NT2/D1 (cell line): ENCODE measurements around the gene THBS2.

ENCODE experiments used
- DNase-seq: peaks from one replicate; pipeline ENCODE4 v3.0.0-alpha.2; 2011; ENCODE audit warnings: low read depth, low spot score
- H3K27me3 ChIP-seq: 2 replicates; pipeline ENCODE4 v1.6.0; 2011; ENCODE audit warnings: mild to moderate bottlenecking; ENCODE audit not compliant: insufficient read length, insufficient read depth
- H3K36me3 ChIP-seq: 2 replicates; pipeline ENCODE4 v1.6.1; 2011; ENCODE audit warnings: mild to moderate bottlenecking, low read length, mixed read lengths; ENCODE audit not compliant: insufficient read depth, insufficient read length
- H3K4me1 ChIP-seq: 2 replicates; pipeline ENCODE4 v1.5.1; 2011; ENCODE audit not compliant: insufficient read depth, insufficient read length
- H3K4me3 ChIP-seq: 2 replicates; pipeline ENCODE4 v1.5.1; 2011; ENCODE audit warnings: low read depth; ENCODE audit not compliant: insufficient read length
- H3K9ac ChIP-seq: 2 replicates; pipeline ENCODE4 v1.6.0; 2011; ENCODE audit warnings: low read depth; ENCODE audit not compliant: insufficient read length
- H3K9me3 ChIP-seq: 2 replicates; pipeline ENCODE4 v1.5.1; 2011; ENCODE audit warnings: mild to moderate bottlenecking, low read length; ENCODE audit not compliant: insufficient read depth
- SUZ12 ChIP-seq: IDR thresholded peaks from 2 replicates; pipeline ENCODE4 v1.6.1; 2011; ENCODE audit not compliant: insufficient read length, insufficient read depth; ENCODE audit errors: extremely low read depth
- YY1 ChIP-seq: IDR thresholded peaks from 2 replicates; pipeline ENCODE4 v1.6.1; 2011; ENCODE audit not compliant: insufficient read length, insufficient read depth
- ZNF274 ChIP-seq: IDR thresholded peaks from 2 replicates; pipeline ENCODE4 v1.6.1; 2011; ENCODE audit warnings: mild to moderate bottlenecking, low read depth, low read length

THBS2 gene

DNA sequence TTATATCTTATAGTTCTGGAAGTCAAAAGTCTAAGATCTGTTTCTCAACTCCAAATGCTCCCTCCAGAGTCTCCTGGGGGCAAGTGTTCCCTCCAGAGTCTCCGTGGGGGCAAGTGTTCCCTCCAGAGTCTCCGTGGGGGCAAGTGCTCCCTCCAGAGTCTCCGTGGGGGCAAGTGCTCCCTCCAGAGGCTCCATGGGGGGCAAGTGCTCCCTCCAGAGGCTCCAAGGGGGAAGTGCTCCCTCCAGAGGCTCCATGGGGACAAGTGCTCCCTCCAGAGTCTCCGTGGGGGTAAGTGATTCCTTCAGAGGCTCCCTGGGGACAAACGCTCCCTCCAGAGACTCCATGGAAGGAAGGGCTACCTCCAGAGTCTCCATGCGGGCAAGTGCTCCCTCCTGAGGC, 34.0 kb upstream of the THBS2 start:
- no peak for TF ChIP-seq SUZ12
- no peak for TF ChIP-seq ZNF274
- no peak for TF ChIP-seq YY1
- no peaks in the 10 kb centered on the region for H3K4me1 ChIP-seq
- DNase-seq = no peak
- no peak overlapping the region for H3K4me3 ChIP-seq
- no peaks in the 10 kb centered on the region for H3K9me3 ChIP-seq
- H3K9ac ChIP-seq = no peak overlapping the region
- H3K27me3 ChIP-seq = no peaks in the 10 kb centered on the region
- H3K36me3 ChIP-seq = no peaks in the 10 kb centered on the region

DNA sequence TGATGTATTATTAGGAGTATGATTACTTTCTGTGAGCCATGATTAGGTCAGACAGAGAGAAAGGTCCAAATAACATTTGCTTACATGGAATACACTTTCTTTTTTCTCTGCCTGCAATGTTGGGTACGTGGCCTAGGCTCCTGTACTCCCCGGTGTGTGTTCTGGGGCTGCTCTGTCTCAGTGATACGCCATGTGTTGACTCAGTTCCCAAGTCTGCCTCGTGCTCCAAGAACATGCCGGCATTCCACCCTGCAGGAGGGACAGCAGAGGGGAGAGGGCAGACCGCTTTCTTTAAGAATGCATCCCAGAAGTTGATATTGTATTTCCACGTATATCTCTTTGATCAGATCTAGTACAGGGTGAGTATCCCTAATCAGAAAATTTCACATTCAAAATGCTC, 33.3 kb upstream of the THBS2 start:
- TF ChIP-seq SUZ12 (no peak), ZNF274 (no peak), YY1 (no peak)
- H3K9ac ChIP-seq = no peak overlapping the region
- no peaks in the 10 kb centered on the region for H3K27me3 ChIP-seq
- DNase-seq = no peak
- H3K4me3 ChIP-seq = no peak overlapping the region
- H3K4me1 ChIP-seq = no peaks in the 10 kb centered on the region
- H3K36me3 ChIP-seq = no peaks in the 10 kb centered on the region
- H3K9me3 ChIP-seq = no peaks in the 10 kb centered on the region

DNA sequence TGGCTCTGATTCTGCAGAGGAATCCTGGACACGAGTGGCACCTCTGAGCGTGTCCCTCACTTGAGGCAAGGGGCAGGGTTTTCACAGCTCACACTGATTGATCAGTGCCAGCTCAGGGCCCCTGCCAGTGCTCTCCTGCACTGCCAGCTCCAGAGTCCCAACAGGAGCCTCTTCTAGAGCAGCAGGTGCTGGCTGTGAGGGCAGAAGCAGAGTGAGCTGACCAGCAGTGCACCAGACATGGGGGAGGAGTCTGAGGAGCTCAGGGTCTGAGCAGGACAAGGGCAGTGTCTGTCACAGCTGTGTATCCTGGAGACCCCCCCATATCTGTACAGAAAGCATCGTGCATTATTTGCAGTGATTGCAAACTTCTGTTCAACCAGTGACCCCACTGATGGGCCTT, 31.5 kb upstream of the THBS2 start:
- Histone ChIP-seq H3K36me3 (no peaks in the 10 kb centered on the region), H3K27me3 (no peaks in the 10 kb centered on the region), H3K4me1 (no peaks in the 10 kb centered on the region), H3K9ac (no peak overlapping the region), H3K4me3 (no peak overlapping the region), H3K9me3 (no peaks in the 10 kb centered on the region)
- DNase-seq = no peak
- no peak for TF ChIP-seq ZNF274
- no peak for TF ChIP-seq SUZ12
- no peak for TF ChIP-seq YY1

DNA sequence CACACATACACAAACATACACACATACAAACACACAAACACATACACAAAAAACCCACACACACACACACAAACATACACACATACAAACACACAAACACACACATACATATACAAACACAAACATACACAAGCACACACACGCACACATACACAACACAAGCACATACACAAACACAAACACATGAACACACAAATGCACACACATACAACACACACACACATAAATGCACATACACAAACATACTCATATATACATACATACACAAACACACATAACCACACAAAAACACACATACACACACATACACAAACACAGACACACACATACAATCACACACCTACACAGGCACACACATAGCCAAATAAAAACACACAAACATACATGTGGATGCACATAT, 30.3 kb upstream of the THBS2 start:
- no peaks in the 10 kb centered on the region for H3K4me1 ChIP-seq
- no peak overlapping the region for H3K9ac ChIP-seq
- TF ChIP-seq YY1 (no peak), SUZ12 (no peak), ZNF274 (no peak)
- H3K36me3 ChIP-seq = no peaks in the 10 kb centered on the region
- no peaks in the 10 kb centered on the region for H3K27me3 ChIP-seq
- DNase-seq = no peak
- H3K4me3 ChIP-seq = no peak overlapping the region
- no peaks in the 10 kb centered on the region for H3K9me3 ChIP-seq

DNA sequence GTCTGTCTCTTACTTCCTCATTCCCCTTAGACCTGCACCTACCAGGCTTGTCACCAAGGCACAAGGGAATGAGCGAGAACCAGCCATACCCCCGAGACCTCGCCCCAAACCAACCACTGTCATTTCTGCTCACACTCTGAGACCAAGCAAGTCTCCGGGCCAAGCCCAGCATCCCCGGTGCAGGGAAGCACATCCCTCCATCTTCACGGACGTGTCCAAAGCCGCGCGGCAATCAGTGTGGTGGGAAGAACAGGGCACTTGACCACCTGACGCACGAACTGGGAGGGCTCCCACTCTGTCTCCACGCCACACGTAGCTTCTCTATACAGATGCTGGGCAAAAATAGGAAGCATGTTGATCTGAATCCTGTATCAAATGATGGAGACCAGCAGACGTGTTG, 28.4 kb upstream of the THBS2 start:
- H3K9me3 ChIP-seq = no peaks in the 10 kb centered on the region
- H3K27me3 ChIP-seq = no peaks in the 10 kb centered on the region
- no peaks in the 10 kb centered on the region for H3K36me3 ChIP-seq
- DNase-seq = no peak
- no peak for TF ChIP-seq ZNF274
- TF ChIP-seq YY1 = no peak
- TF ChIP-seq SUZ12 = no peak
- no peaks in the 10 kb centered on the region for H3K4me1 ChIP-seq
- H3K4me3 ChIP-seq = no peak overlapping the region
- no peak overlapping the region for H3K9ac ChIP-seq

DNA sequence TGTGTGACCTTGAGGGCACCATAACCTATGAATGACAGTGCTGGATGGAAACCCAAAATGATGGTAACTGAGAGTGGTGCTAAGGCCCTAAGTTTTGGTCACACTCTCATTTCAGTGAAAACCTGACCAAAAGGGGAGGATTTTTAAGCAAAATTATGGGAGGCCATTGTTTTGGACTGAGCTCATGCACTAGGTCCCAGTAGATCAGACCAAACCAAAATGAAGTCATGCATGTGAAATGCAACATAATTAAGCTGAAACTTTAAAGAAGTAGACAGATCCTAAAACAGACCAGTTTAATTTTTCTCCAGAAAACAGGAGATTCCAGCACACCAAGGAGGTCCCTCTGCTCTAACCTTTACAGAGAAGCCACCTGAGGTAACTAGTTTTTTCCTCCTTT, 24.0 kb upstream of the THBS2 start:
- no peaks in the 10 kb centered on the region for H3K9me3 ChIP-seq
- H3K9ac ChIP-seq = no peak overlapping the region
- no peak for TF ChIP-seq YY1
- TF ChIP-seq ZNF274 = no peak
- TF ChIP-seq SUZ12 = no peak
- no peaks in the 10 kb centered on the region for H3K36me3 ChIP-seq
- DNase-seq = no peak
- H3K4me3 ChIP-seq = no peak overlapping the region
- H3K27me3 ChIP-seq = no peaks in the 10 kb centered on the region
- no peaks in the 10 kb centered on the region for H3K4me1 ChIP-seq

DNA sequence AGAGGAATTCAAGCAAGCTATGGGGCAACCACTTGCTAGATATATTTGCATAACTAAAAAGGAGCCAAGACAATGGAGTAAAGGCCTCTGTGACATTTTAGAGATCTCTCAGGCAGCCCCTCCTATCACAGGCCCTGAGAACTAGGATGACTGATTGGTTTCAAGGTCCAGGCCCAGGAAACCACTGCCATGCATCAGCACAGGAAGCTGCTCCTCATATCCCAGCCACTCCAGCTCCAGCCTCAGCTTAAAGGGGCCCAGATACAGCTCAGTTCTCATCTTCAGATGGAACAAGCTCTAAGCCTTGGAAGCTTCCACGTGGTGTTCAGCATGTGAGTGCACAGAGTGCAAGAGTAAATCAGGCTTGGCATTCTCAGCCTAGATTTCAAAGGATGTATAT, 21.1 kb upstream of the THBS2 start:
- no peak for DNase-seq
- H3K9ac ChIP-seq = no peak overlapping the region
- H3K27me3 ChIP-seq = no peaks in the 10 kb centered on the region
- H3K4me3 ChIP-seq = no peak overlapping the region
- TF ChIP-seq ZNF274 (no peak), SUZ12 (no peak), YY1 (no peak)
- H3K9me3 ChIP-seq = no peaks in the 10 kb centered on the region
- H3K4me1 ChIP-seq = no peaks in the 10 kb centered on the region
- H3K36me3 ChIP-seq = no peaks in the 10 kb centered on the region

DNA sequence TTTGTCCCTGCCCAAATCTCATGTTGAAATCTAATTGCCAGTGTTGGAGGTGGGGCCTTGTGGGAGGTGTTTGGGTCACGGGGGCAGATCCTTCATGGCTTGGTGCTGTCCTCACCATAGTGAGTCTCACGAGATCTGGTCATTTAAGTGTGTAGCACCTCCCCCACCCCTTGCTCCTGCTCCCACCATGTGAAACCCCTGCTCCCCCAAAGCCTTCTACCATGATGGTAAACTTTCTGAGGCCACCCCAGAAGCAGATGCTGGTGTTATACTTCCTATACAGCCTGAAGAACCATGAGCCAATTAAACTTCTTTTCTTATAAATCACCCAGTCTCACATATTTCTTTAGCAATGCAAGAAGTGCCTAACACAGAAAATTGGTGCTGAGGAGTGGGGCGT, 19.9 kb upstream of the THBS2 start:
- Histone ChIP-seq H3K4me3 (no peak overlapping the region), H3K9ac (no peak overlapping the region), H3K36me3 (no peaks in the 10 kb centered on the region), H3K9me3 (no peaks in the 10 kb centered on the region), H3K4me1 (no peaks in the 10 kb centered on the region), H3K27me3 (no peaks in the 10 kb centered on the region)
- DNase-seq = no peak
- TF ChIP-seq YY1 (no peak), ZNF274 (no peak), SUZ12 (no peak)
